Loucy (cell line): Measurements from ENCODE around the gene CDC42EP5.

ENCODE experiments used
- H2AFZ ChIP-seq: fragments of 200-600 bp; sonication (generic); 2 replicates; pipeline ENCODE4 v1.6.0; 2016; ENCODE audit warnings: antibody characterized with exemption, mild to moderate bottlenecking, low read length, moderate library complexity
- H3F3A ChIP-seq: fragments of 200-600 bp; 2 replicates; pipeline ENCODE4 v1.6.0; 2016; ENCODE audit warnings: antibody characterized with exemption, low read depth, mild to moderate bottlenecking
- H3K27me3 ChIP-seq: fragments of 200-600 bp; sonication (generic); 2 replicates; pipeline ENCODE4 v1.6.1; 2014; ENCODE audit warnings: low read length, mild to moderate bottlenecking; ENCODE audit not compliant: insufficient read depth, poor library complexity, severe bottlenecking
- H3K36me3 ChIP-seq: fragments of 200-600 bp; sonication (generic); 2 replicates; pipeline ENCODE4 v1.6.1; 2016; ENCODE audit warnings: low read length; ENCODE audit not compliant: insufficient read depth
- H3K4me1 ChIP-seq: fragments of 200-600 bp; sonication (generic); 2 replicates; pipeline ENCODE4 v1.5.1; 2014; ENCODE audit warnings: low read length, mild to moderate bottlenecking; ENCODE audit not compliant: insufficient read depth, poor library complexity, severe bottlenecking
- H3K4me2 ChIP-seq: fragments of 200-600 bp; sonication (generic); 2 replicates; pipeline ENCODE4 v1.6.0; 2014; ENCODE audit warnings: antibody characterized with exemption, low read length, low read depth, mild to moderate bottlenecking; ENCODE audit not compliant: poor library complexity, severe bottlenecking
- H3K4me3 ChIP-seq: fragments of 200-600 bp; sonication (generic); 2 replicates; pipeline ENCODE4 v1.5.1; 2014; ENCODE audit warnings: low read length, mild to moderate bottlenecking, mixed read lengths; ENCODE audit not compliant: poor library complexity, severe bottlenecking
- H3K79me2 ChIP-seq: fragments of 200-600 bp; sonication (generic); 2 replicates; pipeline ENCODE4 v1.6.1; 2014; ENCODE audit warnings: low read length; ENCODE audit not compliant: insufficient read depth
- H3K9ac ChIP-seq: fragments of 200-600 bp; sonication (generic); 2 replicates; pipeline ENCODE4 v1.6.0; 2014; ENCODE audit warnings: mild to moderate bottlenecking, low read depth, low read length, moderate library complexity; ENCODE audit not compliant: poor library complexity, severe bottlenecking
- H3K9me2 ChIP-seq: fragments of 200-600 bp; sonication (generic); replicated peaks from 2 replicates; pipeline ENCODE4 v1.6.1; 2016; ENCODE audit warnings: low read depth, low read length, mixed read lengths
- H3K9me3 ChIP-seq: fragments of 200-600 bp; sonication (generic); 2 replicates; pipeline ENCODE4 v1.6.1; 2014; ENCODE audit warnings: mild to moderate bottlenecking, antibody characterized with exemption, low read length, low read depth; ENCODE audit not compliant: insufficient read depth
- H4K20me1 ChIP-seq: fragments of 200-600 bp; sonication (generic); 2 replicates; pipeline ENCODE4 v1.6.0; 2014; ENCODE audit warnings: antibody characterized with exemption, low read length, mild to moderate bottlenecking; ENCODE audit not compliant: insufficient read depth, poor library complexity, severe bottlenecking
- EZH2phosphoT487 ChIP-seq: fragments of 200-600 bp; IDR thresholded peaks from 2 replicates; pipeline ENCODE4 v1.6.1; 2018; ENCODE audit warnings: antibody characterized with exemption, mild to moderate bottlenecking, moderate library complexity, borderline replicate concordance
- TF ChIP-seq, protein P1 (sequence below): fragments of 200-600 bp; sonication (generic); conservative IDR thresholded peaks from 2 replicates; pipeline ENCODE4 v1.5.1; 2014; ENCODE audit warnings: mild to moderate bottlenecking, antibody characterized with exemption, low read length

The CDC42EP5 gene

DNA sequence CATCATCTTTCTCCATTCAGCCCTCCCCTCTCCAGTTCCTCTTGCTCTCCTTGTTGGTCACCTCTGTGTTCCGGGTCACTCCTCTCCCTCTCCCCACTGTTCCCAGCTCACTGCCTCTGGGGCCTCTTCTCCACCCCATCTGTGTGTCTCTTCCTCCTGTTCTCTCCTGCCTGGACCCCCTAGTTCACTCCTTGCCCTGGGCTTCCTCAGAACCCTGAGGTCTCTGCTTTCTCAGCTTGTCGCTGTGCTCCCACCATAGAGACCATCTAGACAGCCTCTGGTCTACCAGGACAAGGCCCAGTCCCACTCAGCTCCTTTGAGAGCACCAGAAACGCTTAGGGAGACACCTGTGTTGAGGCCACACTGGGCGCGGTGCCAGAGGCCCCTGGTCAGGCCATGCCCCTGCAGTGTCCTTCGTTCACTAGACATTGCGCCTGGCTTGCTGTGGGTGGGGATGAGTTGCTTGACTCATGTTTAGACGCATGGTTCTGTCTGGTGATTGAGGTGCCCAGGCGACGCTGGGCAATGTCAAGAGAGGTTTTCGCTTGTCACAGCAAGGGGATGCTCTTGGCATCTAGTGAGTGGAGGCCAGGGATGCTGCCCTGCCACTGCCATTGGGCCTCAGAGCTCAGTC, 14.3 kb downstream of the CDC42EP5 start:
- Histone ChIP-seq H3K36me3 (peaks cover 73% of the 10 kb centered on the region; the same call in 1 of the 2 replicates), H3K9ac (no peak overlapping the region), H3K9me3 (no peaks in the 10 kb centered on the region), H3K4me3 (no peak overlapping the region), H4K20me1 (peaks cover 39% of the 10 kb centered on the region), H3K9me2 (no peaks in the 10 kb centered on the region), H3K4me2 (no peak overlapping the region), H3K4me1 (peaks cover under 1% of the 10 kb centered on the region), H3K79me2 (peaks cover 16% of the 10 kb centered on the region; the same call in 1 of the 2 replicates), H3F3A (peaks cover 5% of the 10 kb centered on the region; the same call in 1 of the 2 replicates), H2AFZ (no peak overlapping the region), H3K27me3 (no peaks in the 10 kb centered on the region)
- no peak for TF ChIP-seq EZH2phosphoT487
- TF ChIP-seq, protein P1, sequence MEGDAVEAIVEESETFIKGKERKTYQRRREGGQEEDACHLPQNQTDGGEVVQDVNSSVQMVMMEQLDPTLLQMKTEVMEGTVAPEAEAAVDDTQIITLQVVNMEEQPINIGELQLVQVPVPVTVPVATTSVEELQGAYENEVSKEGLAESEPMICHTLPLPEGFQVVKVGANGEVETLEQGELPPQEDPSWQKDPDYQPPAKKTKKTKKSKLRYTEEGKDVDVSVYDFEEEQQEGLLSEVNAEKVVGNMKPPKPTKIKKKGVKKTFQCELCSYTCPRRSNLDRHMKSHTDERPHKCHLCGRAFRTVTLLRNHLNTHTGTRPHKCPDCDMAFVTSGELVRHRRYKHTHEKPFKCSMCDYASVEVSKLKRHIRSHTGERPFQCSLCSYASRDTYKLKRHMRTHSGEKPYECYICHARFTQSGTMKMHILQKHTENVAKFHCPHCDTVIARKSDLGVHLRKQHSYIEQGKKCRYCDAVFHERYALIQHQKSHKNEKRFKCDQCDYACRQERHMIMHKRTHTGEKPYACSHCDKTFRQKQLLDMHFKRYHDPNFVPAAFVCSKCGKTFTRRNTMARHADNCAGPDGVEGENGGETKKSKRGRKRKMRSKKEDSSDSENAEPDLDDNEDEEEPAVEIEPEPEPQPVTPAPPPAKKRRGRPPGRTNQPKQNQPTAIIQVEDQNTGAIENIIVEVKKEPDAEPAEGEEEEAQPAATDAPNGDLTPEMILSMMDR: no peak

DNA sequence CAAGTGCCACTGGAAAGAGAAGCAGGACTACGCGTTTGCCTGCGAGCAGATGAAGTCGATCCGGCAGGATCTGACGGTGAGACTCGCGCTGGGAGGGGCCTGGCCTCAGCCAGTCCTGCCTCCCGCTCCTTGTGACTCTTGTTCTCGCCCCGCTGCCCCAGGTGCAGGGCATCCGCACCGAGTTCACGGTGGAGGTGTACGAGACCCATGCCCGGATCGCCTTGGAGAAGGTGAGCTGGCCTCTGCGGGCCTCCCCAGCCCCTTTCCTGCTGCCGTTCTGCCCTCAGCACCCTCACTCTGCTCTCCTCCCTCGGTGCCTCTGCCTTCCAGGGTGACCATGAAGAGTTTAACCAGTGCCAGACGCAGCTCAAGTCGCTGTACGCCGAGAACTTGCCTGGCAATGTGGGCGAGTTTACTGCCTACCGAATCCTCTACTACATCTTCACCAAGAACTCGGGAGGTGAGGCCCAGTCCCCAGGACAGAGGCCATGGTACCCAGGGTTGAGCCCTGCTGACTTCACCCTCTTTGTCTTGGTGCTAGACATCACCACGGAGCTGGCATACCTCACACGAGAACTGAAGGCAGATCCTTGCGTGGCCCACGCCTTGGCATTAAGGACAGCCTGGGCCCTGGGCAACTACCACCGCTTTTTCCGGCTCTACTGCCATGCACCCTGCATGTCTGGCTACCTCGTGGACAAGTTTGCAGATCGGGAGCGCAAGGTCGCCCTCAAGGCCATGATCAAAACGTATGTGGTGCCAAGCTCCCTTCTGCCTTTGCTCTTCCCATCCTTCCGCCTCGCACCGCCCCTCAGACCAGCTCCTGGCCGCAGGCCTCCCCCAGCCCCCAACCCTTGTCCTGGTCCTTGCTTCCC, 15.1 kb downstream of the CDC42EP5 start:
- H3K9me3 ChIP-seq: no peaks in the 10 kb centered on the region
- no peaks in the 10 kb centered on the region for H3K27me3 ChIP-seq
- H3K4me2 ChIP-seq: no peak overlapping the region
- peaks cover 23% of the 10 kb centered on the region for H3K79me2 ChIP-seq
- peaks cover 5% of the 10 kb centered on the region; the same call in 1 of the 2 replicates for H3F3A ChIP-seq
- H3K4me3 ChIP-seq: no peak overlapping the region
- peaks cover 80% of the 10 kb centered on the region; the same call in 1 of the 2 replicates for H3K36me3 ChIP-seq
- no peak overlapping the region for H3K9ac ChIP-seq
- no peak for TF ChIP-seq EZH2phosphoT487
- TF ChIP-seq, protein P1: no peak
- no peaks in the 10 kb centered on the region for H3K4me1 ChIP-seq
- peaks cover 45% of the 10 kb centered on the region for H4K20me1 ChIP-seq
- no peaks in the 10 kb centered on the region for H3K9me2 ChIP-seq
- no peak overlapping the region for H2AFZ ChIP-seq

DNA sequence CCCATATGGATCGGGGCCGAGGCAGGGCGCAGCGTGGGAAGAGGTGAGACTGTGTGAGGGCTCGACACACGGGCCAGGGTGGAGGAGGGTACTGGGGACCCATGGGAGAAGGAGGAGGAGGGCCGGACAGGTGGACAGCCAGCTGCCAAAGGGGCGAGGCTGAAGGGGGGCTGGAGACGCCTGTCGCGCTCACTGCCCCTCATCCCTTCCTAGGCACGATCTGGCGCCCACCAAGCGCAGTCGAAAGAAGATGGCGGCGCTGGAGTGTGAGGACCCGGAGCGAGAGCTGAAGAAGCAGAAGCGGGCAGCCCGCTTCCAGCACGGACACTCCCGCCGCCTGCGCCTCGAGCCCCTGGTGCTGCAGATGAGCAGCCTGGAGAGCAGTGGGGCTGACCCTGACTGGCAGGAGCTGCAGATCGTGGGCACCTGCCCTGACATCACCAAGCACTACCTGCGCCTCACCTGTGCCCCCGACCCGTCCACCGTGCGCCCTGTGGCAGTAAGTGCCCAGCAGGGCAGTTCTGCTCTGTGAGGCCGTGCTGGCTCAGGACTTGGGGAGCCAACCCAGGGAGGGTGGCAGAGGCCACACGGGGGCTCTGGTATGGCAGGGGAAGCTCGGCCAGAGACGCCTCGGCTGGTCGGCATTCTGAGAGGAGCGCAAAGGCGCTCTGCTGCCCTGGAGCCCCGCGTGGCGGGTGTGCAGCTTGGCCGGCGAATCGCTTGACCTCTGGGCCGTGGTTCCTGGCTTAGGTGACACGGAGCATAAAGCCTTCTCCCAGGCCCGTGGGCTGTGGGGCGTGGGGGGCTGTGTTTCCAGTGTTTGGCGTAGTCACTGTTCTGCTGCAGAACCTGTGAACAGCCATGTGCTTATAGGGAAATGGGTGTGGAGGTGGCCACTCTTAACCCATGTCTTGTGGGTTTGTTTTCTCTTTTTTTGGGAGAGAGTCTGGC, 16.4 kb downstream of the CDC42EP5 start:
- Histone ChIP-seq H3K36me3 (peaks cover 88% of the 10 kb centered on the region; the same call in 1 of the 2 replicates), H3K4me2 (no peak overlapping the region), H2AFZ (no peak overlapping the region), H3K9ac (no peak overlapping the region), H3K4me3 (no peak overlapping the region), H3F3A (no peaks in the 10 kb centered on the region), H3K79me2 (peaks cover 36% of the 10 kb centered on the region), H3K27me3 (no peaks in the 10 kb centered on the region), H4K20me1 (peaks cover 58% of the 10 kb centered on the region), H3K9me2 (no peaks in the 10 kb centered on the region), H3K4me1 (peaks cover 5% of the 10 kb centered on the region), H3K9me3 (no peaks in the 10 kb centered on the region)
- TF ChIP-seq, protein P1: no peak
- no peak for TF ChIP-seq EZH2phosphoT487
